ENCODE results near the gene CBLN3.

The CBLN3 gene

DNA sequence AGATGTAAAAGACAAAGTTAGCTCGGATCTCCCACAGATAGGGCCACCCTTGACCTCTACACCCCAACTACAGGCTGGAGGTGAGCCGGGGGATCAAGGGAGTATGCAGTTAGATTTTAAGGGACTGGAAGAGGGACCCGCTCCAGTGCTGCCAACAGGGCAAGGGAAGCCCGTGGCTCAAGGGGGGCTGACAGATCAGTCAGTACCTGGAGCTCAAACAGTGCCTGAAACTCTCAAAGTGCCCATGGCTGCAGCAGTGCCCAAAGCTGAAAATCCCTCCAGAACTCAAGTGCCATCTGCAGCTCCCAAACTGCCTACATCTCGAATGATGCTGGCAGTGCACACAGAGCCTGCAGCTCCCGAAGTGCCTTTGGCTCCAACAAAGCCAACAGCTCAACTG lies 20.3 kb downstream of the CBLN3 start:
- no peaks in the 10 kb centered on the region for H3K4me1 Mint-ChIP-seq
- H3K36me3 Mint-ChIP-seq, result no peaks in the 10 kb centered on the region
- H3K4me3 Mint-ChIP-seq, result no peak overlapping the region

DNA sequence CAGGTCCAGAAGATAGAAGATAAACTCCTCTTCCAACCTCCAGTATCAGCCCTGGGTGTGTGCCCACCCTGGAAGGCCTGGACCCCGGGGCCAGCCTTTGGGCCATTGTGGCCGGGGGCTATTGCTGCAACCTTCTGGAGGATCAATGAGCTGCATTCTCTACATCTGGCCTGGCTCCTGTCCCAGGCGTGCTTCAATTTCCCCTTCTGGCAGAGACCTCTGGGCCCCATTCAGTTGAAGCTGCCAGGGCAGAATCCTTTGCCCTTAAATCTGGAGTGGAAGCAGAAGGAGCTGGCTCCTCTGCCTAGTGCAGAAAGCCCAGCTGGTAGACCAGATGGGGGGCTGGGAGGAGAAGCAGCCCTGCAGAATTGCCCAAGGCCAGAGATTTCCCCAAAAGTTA lies 20.7 kb downstream of the CBLN3 start:
- Mint-ChIP-seq H3K36me3 (no peaks in the 10 kb centered on the region), H3K4me1 (no peaks in the 10 kb centered on the region), H3K27ac (no peak overlapping the region), H3K4me3 (no peak overlapping the region), H3K9me3 (no peaks in the 10 kb centered on the region), H3K27me3 (peaks cover 24% of the 10 kb centered on the region)
- ATAC-seq (ENCODE audit: low read depth), result no peak
- DNase-seq (ENCODE audit: low spot score in 2 of 2), result no peak

More for the DNA sequence above, 20.3 kb downstream of the CBLN3 start:
- Mint-ChIP-seq H3K27me3 (peaks cover 24% of the 10 kb centered on the region), H3K9me3 (no peaks in the 10 kb centered on the region), H3K27ac (no peak overlapping the region)
- DNase-seq (ENCODE audit: low spot score in 2 of 2) (no peak), ATAC-seq (ENCODE audit: low read depth) (no peak)

DNA sequence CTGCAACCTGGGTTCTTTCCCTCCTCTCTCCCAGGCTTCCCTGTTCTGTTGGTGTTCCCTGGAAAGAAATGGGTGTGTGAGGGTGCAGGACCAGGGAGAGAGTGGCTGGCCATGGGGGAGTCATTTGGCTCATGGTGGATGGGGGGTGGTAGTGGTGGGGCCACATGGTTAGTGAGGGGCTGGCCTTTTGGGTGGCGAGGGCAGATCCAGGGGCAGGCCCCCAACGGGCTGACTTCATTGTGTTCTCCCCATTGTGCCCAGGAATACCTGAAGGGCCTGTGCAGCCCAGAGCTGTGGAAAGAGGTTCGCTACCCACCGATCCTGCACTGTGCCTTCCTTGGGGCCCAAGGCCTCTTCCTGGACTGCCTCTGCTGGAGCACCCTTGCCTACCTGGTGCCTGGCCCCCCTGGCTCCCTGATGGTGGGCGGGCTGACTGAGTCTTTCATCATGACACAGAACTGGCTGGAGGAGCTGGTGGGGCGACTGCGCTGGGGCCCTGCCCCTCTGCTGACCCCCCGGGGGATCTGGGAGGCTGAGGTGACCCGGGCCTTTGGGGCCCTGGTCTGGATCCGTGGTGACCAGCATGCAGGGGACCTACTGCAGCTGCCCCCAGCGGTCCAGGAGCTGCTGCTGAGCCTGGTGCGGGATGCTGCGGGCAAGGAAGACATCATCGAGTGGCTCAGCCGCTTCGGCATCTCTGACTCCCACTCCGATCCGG lies 21.7 kb downstream of the CBLN3 start:
- H3K4me1 Mint-ChIP-seq, result no peaks in the 10 kb centered on the region
- H3K4me3 Mint-ChIP-seq, result no peak overlapping the region
- no peak for DNase-seq (ENCODE audit: low spot score in 2 of 2)
- no peak overlapping the region for H3K27ac Mint-ChIP-seq
- no peaks in the 10 kb centered on the region for H3K9me3 Mint-ChIP-seq
- ATAC-seq (ENCODE audit: low read depth), result no peak
- no peaks in the 10 kb centered on the region for H3K36me3 Mint-ChIP-seq
- peaks cover 24% of the 10 kb centered on the region for H3K27me3 Mint-ChIP-seq

DNA sequence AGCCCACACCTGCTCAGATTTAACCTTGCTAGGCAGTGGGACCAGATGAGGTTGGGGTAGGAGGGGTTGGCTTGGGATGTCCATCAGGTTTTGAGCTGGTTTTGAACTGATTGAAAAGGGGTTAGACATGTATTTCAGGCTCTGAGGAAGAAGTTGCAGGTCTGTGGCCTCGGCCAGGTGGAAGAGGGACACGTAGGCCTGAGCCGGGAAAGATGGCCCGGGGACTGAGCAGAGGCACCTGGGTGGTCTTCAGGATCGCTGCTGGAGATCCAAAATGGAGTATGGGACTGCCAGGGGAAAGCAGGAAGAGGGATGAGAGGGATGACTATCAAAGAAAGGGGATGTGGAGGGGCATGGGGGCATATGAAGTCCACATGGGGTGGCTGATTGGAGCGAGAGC lies 23.1 kb downstream of the CBLN3 start:
- Mint-ChIP-seq H3K27ac (no peak overlapping the region), H3K36me3 (no peaks in the 10 kb centered on the region), H3K27me3 (peaks cover 30% of the 10 kb centered on the region), H3K4me1 (no peaks in the 10 kb centered on the region), H3K4me3 (no peak overlapping the region), H3K9me3 (no peaks in the 10 kb centered on the region)
- DNase-seq (ENCODE audit: low spot score in 2 of 2) (no peak), ATAC-seq (ENCODE audit: low read depth) (no peak)

DNA sequence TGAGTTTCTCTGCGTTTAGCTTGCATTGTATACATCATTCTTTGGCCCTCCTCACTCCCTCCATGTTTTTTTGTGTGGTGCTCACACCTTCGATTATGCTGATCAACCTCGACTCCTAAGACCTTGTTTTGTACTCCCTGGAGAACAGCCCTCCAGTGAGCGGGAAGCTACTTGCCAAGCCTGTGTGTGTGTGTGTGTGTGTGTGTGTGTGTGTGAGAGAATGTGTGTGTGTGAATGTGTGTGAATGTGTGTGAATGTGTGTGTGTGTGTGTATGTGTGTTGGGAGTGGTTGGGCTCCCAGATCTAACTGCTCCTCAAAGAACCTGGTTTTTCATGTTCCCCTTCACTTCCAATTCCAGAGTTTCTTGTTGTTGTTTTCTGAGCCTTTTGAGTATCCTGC lies 24.7 kb downstream of the CBLN3 start:
- H3K4me3 Mint-ChIP-seq, result no peak overlapping the region

DNA sequence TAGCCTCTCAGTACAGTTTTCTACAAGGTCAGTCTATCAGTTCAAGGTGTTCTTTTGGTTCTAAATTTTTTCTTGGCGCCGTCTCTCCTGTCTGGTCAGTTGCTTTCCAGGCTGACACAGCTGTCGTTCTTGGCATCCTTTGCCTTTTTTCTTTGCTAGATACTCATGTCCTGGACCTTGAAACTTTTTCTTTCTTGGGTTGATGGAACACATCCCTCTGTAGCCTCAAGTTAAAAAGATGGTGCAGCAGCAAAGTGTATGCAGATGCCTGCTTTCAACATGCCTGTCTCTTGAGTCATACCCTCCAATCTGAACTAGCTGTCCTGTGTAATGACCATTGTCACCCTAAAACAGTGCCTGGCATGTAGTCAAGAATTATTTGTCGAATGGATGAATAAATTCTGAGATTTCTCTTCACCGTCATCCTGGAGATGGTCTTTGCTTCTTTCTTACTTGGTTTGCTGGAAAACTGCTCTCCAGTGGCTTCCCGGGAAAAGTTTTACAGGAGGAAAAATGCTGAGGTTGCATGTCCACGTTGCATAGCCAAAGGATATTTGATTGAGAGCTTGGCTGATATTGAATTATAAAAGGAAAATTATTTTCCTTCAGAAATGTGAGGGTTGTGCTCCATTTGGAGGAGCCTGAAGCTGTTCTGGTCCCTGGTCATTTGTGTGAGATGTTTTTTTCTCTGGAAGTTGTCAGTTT lies 26.0 kb downstream of the CBLN3 start:
- no peaks in the 10 kb centered on the region for H3K36me3 Mint-ChIP-seq
- peaks cover 35% of the 10 kb centered on the region for H3K27me3 Mint-ChIP-seq
- ATAC-seq (ENCODE audit: low read depth), result no peak
- H3K9me3 Mint-ChIP-seq, result no peaks in the 10 kb centered on the region
- H3K4me1 Mint-ChIP-seq, result peaks cover 4% of the 10 kb centered on the region
- H3K27ac Mint-ChIP-seq, result no peak overlapping the region
- no peak for DNase-seq (ENCODE audit: low spot score in 2 of 2)
- no peak overlapping the region for H3K4me3 Mint-ChIP-seq

More for the DNA sequence above, 24.7 kb downstream of the CBLN3 start:
- DNase-seq (ENCODE audit: low spot score in 2 of 2) (no peak), ATAC-seq (ENCODE audit: low read depth) (no peak)
- Mint-ChIP-seq H3K9me3 (no peaks in the 10 kb centered on the region), H3K27ac (no peak overlapping the region), H3K36me3 (no peaks in the 10 kb centered on the region), H3K4me1 (no peaks in the 10 kb centered on the region), H3K27me3 (peaks cover 31% of the 10 kb centered on the region)

DNA sequence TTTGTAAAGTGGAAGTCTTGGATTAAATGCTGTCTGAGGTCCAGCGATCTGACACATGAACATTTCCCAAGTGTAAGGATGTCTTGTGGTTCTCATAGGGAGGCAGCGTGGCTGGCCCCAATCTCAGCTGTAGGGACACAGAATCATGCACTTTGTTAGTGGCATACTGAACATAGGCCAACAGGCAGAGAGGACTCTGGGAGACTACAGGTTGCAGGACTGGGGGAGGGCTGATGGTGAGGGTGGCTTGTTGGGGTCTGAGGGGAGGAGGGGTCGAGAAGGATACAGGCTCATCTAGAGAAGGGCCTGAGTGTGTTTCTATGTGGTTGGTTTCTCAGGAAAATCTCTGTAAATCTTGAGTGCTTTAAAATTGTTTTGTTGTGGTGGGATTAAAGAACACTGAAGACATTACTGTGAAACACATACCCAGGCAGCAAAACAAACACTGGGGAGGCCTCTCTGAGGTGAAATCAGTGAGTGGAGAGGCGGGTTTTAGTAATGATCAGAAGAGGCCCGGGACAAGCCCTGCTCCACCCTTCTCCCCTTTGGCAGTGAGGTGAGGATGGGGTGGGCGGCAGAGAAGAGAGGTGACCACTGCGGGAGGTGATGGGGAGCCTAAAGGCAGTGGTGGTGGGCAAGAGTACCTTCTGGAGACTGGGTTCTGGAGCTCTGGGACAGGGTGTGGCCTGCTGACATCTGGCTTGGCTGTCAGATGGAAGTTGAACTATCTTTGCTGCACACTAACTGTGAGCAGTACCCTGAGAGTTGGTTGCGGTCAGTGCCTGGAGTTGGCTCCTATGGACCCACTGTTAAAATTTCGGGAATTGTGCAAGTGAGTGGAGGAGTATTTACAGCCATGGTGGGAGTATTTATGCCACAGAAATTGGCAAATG lies 27.4 kb downstream of the CBLN3 start:
- Mint-ChIP-seq H3K4me3 (no peak overlapping the region), H3K27ac (no peak overlapping the region), H3K4me1 (peaks cover 4% of the 10 kb centered on the region), H3K27me3 (peaks cover 30% of the 10 kb centered on the region), H3K9me3 (no peaks in the 10 kb centered on the region), H3K36me3 (no peaks in the 10 kb centered on the region)
- no peak for DNase-seq (ENCODE audit: low spot score in 2 of 2)
- ATAC-seq (ENCODE audit: low read depth), result no peak

DNA sequence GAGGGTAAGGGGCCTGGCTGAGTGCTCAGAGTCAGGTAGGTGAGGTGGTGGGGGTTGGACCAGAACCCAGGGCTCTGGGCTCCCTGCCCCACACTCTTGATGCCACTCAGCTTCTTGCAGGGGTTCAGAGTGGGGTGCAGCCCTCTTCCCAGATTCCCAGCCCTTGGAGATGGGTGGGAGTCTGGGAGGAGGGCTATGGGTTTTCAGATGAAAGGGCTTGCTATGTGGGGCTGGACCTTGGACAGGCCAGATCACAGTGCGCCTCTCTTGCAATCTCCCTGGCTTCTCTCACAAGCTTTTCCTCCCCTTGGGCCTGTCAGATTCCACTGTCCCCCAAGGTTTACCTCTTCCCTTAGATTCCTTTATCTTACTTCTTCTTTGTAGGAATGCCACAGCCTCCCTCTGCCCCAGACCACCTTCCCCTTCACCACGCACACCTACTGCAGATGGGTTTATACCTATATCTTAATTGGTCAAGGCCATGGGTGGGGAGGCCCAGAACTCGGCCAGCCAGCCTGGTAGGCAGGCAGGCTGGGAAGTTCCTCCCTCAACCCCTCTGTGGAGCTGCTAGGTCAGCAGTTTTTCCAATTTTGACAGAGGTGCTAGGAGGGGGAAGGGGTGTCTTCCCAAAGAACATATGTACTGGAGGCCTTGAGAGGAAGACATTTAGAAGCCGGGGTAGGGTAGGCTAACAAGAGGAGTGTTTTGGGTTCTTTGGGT lies 29.3 kb downstream of the CBLN3 start:
- H3K4me3 Mint-ChIP-seq, result peak overlapping the region; percentile 49
- no peak for ATAC-seq (ENCODE audit: low read depth)
- peaks cover 6% of the 10 kb centered on the region for H3K4me1 Mint-ChIP-seq
- H3K27me3 Mint-ChIP-seq, result peaks cover 24% of the 10 kb centered on the region
- no peaks in the 10 kb centered on the region for H3K36me3 Mint-ChIP-seq
- no peak for DNase-seq (ENCODE audit: low spot score in 2 of 2)
- no peaks in the 10 kb centered on the region for H3K9me3 Mint-ChIP-seq
- no peak overlapping the region for H3K27ac Mint-ChIP-seq

DNA sequence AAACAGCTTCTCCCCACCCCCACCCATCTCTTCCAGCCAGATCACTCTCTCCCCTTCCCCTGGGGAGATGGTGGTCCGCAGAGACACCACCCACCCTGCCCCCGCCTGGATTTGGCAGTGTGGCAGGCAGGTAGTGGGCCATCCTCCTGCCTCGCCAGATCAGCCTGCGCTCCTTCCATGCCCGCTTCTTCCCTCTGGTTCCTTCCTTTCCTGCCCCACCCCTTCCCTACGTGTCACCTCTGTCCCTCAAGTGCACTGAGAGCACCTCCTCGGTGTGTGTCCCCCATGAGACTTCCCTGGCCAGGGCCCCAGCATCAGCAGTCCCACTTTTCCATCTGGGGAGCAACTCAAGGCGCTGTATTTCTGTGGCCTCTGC lies 30.0 kb downstream of the CBLN3 start:
- Mint-ChIP-seq H3K9me3 (no peaks in the 10 kb centered on the region), H3K36me3 (no peaks in the 10 kb centered on the region), H3K4me1 (peaks cover 6% of the 10 kb centered on the region), H3K4me3 (peak overlapping the region; percentile 77), H3K27ac (no peak overlapping the region), H3K27me3 (peaks cover 19% of the 10 kb centered on the region)
- no peak for DNase-seq (ENCODE audit: low spot score in 2 of 2)
- ATAC-seq (ENCODE audit: low read depth), result no peak

DNA sequence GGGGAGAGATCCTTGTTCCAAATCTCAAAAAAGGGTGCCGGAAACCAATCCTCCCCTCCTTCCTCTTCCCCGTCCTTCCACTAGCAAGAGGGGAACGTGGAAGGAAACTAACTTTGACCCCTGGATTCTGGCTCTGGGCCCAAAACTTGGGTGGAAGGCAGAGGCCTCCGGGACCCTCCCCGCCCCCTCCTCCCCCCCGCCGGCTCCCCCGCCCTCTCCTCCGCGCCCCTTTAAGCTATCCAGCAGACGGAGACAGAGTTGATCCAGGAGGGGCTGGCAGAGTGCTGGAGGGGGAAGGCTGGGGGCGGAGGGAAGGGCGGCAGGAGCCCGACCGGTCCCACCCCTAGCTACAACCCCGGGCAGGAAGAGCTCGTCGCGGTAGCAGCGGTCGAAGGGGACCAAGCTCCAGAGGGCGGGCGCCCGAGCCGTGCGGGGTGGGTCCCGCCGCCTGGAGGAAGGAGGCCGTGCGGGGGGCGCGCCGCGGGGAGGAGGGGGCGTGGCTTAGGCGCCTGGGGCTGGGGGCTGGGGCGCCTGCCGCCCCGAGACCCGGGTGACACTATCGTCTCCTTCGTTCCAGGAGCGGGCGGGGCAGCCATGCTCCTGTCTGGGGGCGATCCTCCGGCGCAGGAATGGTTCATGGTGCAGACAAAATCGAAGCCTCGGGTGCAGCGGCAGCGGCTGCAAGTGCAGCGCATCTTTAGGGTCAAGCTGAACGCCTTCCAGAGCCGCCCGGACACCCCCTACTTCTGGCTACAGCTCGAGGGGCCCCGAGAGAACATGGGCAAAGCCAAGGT lies 30.6 kb downstream of the CBLN3 start, which contains the start of gene NYNRIN:
Gene NYNRIN (plus strand): TSS at position 351 of the 794 bp plus-strand sequence. CDS start 244 bp downstream, at position 595.
- Mint-ChIP-seq H3K36me3 (no peaks in the 10 kb centered on the region), H3K4me3 (peak within 1 kb of the TSS; percentile 77), H3K4me1 (peaks cover 6% of the 10 kb centered on the region), H3K9me3 (no peaks in the 10 kb centered on the region), H3K27ac (no peak within 1 kb of the TSS), H3K27me3 (peaks cover 17% of the 10 kb centered on the region)
- no peak for DNase-seq (ENCODE audit: low spot score in 2 of 2)
- peak; percentile 78 for ATAC-seq (ENCODE audit: low read depth)

DNA sequence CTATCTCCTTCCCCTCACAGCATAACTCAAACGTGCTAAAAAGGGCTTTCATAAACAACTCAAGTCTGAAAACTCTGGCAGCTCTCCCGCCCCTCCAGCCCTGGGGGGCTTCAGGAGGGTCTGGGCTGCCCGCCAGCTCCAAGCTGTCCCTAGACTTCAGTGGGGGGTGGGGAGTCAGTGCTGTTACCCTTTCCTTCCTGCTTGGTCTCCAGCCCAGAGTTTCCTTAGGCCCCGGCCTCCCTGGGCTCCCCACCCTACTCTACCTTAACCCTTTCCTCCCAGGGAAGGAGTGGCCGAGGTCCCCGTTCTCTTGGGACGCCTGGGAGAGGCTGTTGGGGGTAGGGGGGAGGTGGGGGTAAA lies 31.2 kb downstream of the CBLN3 start:
- no peak overlapping the region for H3K27ac Mint-ChIP-seq
- no peaks in the 10 kb centered on the region for H3K9me3 Mint-ChIP-seq
- no peak overlapping the region for H3K4me3 Mint-ChIP-seq
- no peaks in the 10 kb centered on the region for H3K36me3 Mint-ChIP-seq
- H3K4me1 Mint-ChIP-seq, result peaks cover 6% of the 10 kb centered on the region
- peaks cover 17% of the 10 kb centered on the region for H3K27me3 Mint-ChIP-seq
- DNase-seq (ENCODE audit: low spot score in 2 of 2) (no peak), ATAC-seq (ENCODE audit: low read depth) (no peak)

DNA sequence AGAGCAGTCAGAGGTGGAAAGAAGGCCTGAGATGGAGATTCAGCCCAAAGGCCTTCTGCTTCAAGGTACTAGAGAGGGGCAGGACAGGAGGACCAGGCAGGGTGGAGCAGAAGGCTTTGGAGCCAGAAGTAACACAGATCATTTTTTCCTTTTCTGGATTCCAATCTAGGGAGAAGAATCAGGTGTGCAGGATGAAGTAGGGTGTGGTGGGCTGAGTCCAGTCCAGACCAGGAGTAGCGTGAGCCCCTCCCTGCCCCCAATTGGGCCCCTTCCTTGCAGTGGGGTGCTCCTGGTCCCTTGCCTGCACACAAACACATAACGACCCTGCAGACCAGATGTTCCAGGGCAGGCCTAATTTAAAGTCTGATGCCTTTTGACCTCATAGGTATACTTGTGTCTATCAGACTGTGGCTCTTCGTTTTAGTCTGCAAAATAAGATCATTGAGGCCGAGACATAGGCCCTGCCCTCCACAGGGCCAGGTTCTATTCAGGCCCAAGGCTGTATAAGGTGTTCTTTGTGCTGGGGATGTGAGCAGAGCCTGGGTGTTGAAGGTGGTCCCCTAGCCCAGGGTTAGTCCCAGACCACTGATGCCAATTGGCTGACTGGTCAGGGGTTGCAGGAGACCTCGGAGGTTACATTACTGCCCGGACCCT lies 31.7 kb downstream of the CBLN3 start:
- H3K4me3 Mint-ChIP-seq, result peak overlapping the region; percentile 16
- H3K27me3 Mint-ChIP-seq, result peaks cover 19% of the 10 kb centered on the region

More for the DNA sequence above, 31.7 kb downstream of the CBLN3 start:
- H3K9me3 Mint-ChIP-seq, result no peaks in the 10 kb centered on the region
- DNase-seq (ENCODE audit: low spot score in 2 of 2) (no peak), ATAC-seq (ENCODE audit: low read depth) (no peak)
- peaks cover 6% of the 10 kb centered on the region for H3K4me1 Mint-ChIP-seq
- no peaks in the 10 kb centered on the region for H3K36me3 Mint-ChIP-seq
- no peak overlapping the region for H3K27ac Mint-ChIP-seq

Data from memory B cell (primary cell).